Measurements from ENCODE around the gene ADH5. TPM values are rescaled to one million over a fixed set of nuclear protein-coding genes. Genes with fewer than 3 reads are reported as not detected.
"Not testable (repeated sequence)": the region's sequence is repeated elsewhere in the genome, so short reads cannot be mapped to it uniquely, and the experiment has no call there.

ADH5 gene
- total RNA-seq, 2 donors from 2014 or later, result 67.4 to 76.3 TPM

DNA sequence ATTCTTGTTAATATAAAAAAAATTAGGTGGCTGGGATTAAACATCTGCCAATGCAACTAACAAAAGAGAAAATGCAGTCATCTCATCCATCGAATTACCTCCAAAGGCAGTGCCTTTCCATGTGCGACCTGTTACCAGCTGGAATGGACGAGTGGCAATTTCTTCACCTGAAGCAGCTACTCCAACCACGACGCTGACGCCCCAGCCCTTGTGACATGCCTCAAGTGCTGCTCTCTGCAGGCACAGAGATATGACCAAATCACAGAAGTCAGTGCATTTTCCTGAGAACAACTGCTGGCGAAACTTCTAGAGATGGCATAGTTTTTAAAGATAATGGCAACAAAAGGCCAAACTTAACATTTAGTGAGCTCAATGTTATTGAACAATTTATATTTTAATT, 13.8 kb downstream of the ADH5 start:
- TF ChIP-seq, protein P1, sequence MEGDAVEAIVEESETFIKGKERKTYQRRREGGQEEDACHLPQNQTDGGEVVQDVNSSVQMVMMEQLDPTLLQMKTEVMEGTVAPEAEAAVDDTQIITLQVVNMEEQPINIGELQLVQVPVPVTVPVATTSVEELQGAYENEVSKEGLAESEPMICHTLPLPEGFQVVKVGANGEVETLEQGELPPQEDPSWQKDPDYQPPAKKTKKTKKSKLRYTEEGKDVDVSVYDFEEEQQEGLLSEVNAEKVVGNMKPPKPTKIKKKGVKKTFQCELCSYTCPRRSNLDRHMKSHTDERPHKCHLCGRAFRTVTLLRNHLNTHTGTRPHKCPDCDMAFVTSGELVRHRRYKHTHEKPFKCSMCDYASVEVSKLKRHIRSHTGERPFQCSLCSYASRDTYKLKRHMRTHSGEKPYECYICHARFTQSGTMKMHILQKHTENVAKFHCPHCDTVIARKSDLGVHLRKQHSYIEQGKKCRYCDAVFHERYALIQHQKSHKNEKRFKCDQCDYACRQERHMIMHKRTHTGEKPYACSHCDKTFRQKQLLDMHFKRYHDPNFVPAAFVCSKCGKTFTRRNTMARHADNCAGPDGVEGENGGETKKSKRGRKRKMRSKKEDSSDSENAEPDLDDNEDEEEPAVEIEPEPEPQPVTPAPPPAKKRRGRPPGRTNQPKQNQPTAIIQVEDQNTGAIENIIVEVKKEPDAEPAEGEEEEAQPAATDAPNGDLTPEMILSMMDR (IDR thresholded peaks at IDR 0.05), result no peak
- Histone ChIP-seq H3K9me3 (no peaks in the 10 kb centered on the region), H3K27ac (no peak overlapping the region), H3K4me1 (no peaks in the 10 kb centered on the region), H3K27me3 (no peaks in the 10 kb centered on the region), H3K36me3 (peaks cover 70% of the 10 kb centered on the region), H3K4me3 (no peak overlapping the region)
- no peak for DNase-seq (ENCODE audit: low spot score)

DNA sequence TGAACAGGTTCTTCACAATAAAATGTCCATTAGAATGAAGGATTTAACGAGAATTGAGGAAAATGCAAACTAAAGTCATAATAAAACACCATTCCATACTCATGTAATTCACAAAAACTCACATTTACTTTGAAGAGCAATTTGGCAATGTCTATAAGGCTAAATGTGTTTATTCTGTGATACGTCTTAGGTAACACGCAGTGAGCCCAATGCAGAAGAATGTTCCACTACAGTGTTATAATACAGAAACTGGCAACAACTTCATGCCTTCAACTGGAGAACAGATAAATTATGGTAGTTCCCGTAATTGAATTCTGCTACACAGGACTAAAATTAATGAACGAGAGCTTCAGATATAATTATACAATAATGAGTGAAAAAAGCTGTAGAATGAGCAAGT, 17.4 kb downstream of the ADH5 start:
- no peak overlapping the region for H3K4me3 ChIP-seq
- H3K36me3 ChIP-seq, result peaks cover 76% of the 10 kb centered on the region
- no peaks in the 10 kb centered on the region for H3K27me3 ChIP-seq
- H3K27ac ChIP-seq, result no peak overlapping the region
- no peaks in the 10 kb centered on the region for H3K9me3 ChIP-seq
- TF ChIP-seq, protein P1 (IDR thresholded peaks at IDR 0.05), result no peak
- no peak for DNase-seq (ENCODE audit: low spot score)
- no peaks in the 10 kb centered on the region for H3K4me1 ChIP-seq

DNA sequence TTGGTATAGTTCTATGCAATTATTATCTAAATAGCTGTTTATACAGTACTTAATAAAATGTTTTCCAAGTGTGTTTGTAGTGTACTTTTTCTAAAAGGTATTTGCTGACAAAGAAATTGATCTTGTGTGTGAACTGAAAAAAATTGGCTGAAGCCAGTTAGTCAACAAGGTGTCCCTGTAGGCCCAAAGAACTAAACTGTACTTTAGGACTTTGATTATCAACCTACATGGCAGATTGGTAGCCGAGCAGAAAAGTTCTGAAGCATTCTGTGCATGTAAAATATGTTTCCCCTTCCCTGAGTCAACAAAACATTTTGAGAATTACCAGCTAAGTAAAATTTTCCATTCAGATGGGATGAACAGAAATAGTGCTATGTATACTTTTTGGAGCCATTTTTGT, 21.0 kb downstream of the ADH5 start:
- Histone ChIP-seq H3K4me3 (no peak overlapping the region), H3K36me3 (peaks cover 44% of the 10 kb centered on the region), H3K4me1 (no peaks in the 10 kb centered on the region), H3K27ac (no peak overlapping the region), H3K27me3 (no peaks in the 10 kb centered on the region), H3K9me3 (no peaks in the 10 kb centered on the region)
- DNase-seq (ENCODE audit: low spot score), result no peak
- TF ChIP-seq, protein P1 (IDR thresholded peaks at IDR 0.05), result no peak

- DNase-seq (ENCODE audit: low spot score); H3K27ac ChIP-seq; H3K4me3 ChIP-seq; H3K27me3 ChIP-seq; H3K9me3 ChIP-seq; H3K4me1 ChIP-seq: not testable (repeated sequence)
- H3K36me3 ChIP-seq, result peaks cover 29% of the 10 kb centered on the region
These were observed 23.1 kb downstream of the ADH5 start for GRCh38 chr4:99065521-99065920.

- no peak overlapping the region for H3K4me3 ChIP-seq
- H3K9me3 ChIP-seq, result no peaks in the 10 kb centered on the region
- TF ChIP-seq, protein P1 (IDR thresholded peaks at IDR 0.05), result no peak
- no peaks in the 10 kb centered on the region for H3K4me1 ChIP-seq
- H3K27ac ChIP-seq, result peak overlapping the region in 1 of 2 donors; percentile 28
- no peaks in the 10 kb centered on the region for H3K27me3 ChIP-seq
- no peak for DNase-seq (ENCODE audit: low spot score)
- H3K36me3 ChIP-seq, result peaks cover 17% of the 10 kb centered on the region
These were observed 26.5 kb downstream of the ADH5 start for GRCh38 chr4:99062120-99062519.

DNA sequence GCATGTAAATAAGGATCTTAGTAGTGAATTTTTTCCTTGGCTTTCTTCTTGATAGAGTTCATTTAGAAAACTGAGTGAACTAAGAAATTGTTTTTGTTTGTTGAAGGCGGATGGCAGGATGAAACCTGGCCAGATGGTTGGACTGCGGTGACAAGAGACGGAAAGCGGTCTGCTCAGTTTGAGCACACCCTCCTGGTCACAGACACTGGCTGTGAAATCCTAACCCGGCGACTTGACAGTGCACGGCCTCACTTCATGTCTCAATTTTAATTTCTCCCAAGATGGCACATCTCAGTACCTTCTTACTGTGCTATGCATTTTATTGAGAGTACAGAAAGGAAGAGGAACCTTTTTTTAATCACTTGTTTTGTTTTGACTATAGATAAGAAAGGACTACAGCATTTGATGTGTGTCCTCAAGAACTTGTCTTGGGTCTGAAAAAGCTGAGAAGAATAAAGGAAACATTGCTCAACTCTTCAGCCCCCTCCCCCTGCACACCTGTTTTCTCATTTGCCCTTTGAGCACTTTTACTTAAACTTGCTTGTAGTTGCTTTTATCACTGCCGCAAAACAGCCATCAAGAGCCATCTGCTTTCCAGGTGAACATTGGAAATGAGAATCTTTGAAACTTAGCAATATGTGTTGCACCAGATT, 27.4 kb downstream of the ADH5 start:
- no peak overlapping the region for H3K27ac ChIP-seq
- TF ChIP-seq, protein P1 (IDR thresholded peaks at IDR 0.05), result no peak
- no peak overlapping the region for H3K4me3 ChIP-seq
- peaks cover 12% of the 10 kb centered on the region for H3K36me3 ChIP-seq
- DNase-seq (ENCODE audit: low spot score), result no peak
- no peaks in the 10 kb centered on the region for H3K27me3 ChIP-seq
- H3K9me3 ChIP-seq, result no peaks in the 10 kb centered on the region
- no peaks in the 10 kb centered on the region for H3K4me1 ChIP-seq

Data from right atrium auricular region (tissue), 2 donors.